Activated CD4-positive, alpha-beta T cell treated with anti-CD3 and anti-CD28 coated beads for 24 hours (primary cell): ENCODE results near the gene HCRT.

Experiments
- DNase-seq, 2 donors: peaks; one replicate each; pipeline ENCODE4 v3.0.0-alpha.2; 2020; ENCODE audit warnings: low read depth in 2 of 2

Gene HCRT

GRCh38 chr17:42138749-42139492 is 46.3 kb downstream of the HCRT start:
- no peak for DNase-seq

DNA sequence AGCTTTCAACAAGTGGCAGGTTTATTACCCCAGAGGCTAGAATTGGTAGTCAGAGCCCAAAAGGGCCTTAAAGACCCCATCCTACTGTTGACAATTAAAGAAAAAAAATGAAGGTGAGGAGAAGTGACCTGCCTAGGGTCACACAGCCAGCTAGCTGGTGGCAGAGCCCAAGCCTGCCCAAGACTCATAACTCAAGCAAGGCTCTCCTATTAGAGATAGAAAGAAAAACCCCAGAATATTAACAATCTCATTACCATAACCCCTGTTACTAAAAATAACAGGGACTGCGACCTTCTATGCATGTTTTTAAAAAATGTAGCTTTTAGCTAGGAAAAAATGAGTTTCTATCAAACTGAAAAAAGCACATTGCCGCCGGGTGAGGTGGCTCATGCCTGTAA is 48.6 kb downstream of the HCRT start:
- DNase-seq, result no peak

- no peak for DNase-seq
These were observed 49.3 kb downstream of the HCRT start for GRCh38 chr17:42135664-42136653.

- DNase-seq, result no peak
These were observed 50.1 kb downstream of the HCRT start for GRCh38 chr17:42135151-42135550.
